ENCODE measurements around the gene CARS1.

CARS1 gene

GRCh38 chr11:3051196-3052108 lies 5.8 kb downstream of the CARS1 start:
- no peak overlapping the region for H2AFZ ChIP-seq (ENCODE audit: low read depth, low read length, severe bottlenecking)
- no peaks in the 10 kb centered on the region for H3K9me3 ChIP-seq (ENCODE audit: insufficient read depth, low read length)
- H3K79me2 ChIP-seq (ENCODE audit: insufficient read depth, low read length) = peaks cover 93% of the 10 kb centered on the region
- no peaks in the 10 kb centered on the region for H4K20me1 ChIP-seq (ENCODE audit: low read depth, low read length)
- H3F3A ChIP-seq (ENCODE audit: insufficient read depth) = no peaks in the 10 kb centered on the region
- H3K4me3 ChIP-seq (ENCODE audit: insufficient read depth, low read length, poor library complexity, severe bottlenecking) = no peak overlapping the region
- no peaks in the 10 kb centered on the region for H3K36me3 ChIP-seq (ENCODE audit: low read length)
- no peaks in the 10 kb centered on the region for H3K9me2 ChIP-seq (replicated peaks; ENCODE audit: insufficient read depth, low read length)
- H3K27ac ChIP-seq (ENCODE audit: low read depth, low read length) = no peak overlapping the region
- H3K4me2 ChIP-seq (ENCODE audit: low read depth, low read length, poor library complexity, severe bottlenecking) = no peak overlapping the region
- no peak for TF ChIP-seq EZH2phosphoT487 (conservative IDR thresholded peaks at IDR 0.05; ENCODE audit: low read length)
- TF ChIP-seq, protein P1, sequence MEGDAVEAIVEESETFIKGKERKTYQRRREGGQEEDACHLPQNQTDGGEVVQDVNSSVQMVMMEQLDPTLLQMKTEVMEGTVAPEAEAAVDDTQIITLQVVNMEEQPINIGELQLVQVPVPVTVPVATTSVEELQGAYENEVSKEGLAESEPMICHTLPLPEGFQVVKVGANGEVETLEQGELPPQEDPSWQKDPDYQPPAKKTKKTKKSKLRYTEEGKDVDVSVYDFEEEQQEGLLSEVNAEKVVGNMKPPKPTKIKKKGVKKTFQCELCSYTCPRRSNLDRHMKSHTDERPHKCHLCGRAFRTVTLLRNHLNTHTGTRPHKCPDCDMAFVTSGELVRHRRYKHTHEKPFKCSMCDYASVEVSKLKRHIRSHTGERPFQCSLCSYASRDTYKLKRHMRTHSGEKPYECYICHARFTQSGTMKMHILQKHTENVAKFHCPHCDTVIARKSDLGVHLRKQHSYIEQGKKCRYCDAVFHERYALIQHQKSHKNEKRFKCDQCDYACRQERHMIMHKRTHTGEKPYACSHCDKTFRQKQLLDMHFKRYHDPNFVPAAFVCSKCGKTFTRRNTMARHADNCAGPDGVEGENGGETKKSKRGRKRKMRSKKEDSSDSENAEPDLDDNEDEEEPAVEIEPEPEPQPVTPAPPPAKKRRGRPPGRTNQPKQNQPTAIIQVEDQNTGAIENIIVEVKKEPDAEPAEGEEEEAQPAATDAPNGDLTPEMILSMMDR (IDR thresholded peaks at IDR 0.05; ENCODE audit: insufficient read depth, low read length, poor library complexity, severe bottlenecking) = no peak
- H3K9ac ChIP-seq (ENCODE audit: low read length) = no peak overlapping the region
- H3K27me3 ChIP-seq (ENCODE audit: low read length) = no peaks in the 10 kb centered on the region

DNA sequence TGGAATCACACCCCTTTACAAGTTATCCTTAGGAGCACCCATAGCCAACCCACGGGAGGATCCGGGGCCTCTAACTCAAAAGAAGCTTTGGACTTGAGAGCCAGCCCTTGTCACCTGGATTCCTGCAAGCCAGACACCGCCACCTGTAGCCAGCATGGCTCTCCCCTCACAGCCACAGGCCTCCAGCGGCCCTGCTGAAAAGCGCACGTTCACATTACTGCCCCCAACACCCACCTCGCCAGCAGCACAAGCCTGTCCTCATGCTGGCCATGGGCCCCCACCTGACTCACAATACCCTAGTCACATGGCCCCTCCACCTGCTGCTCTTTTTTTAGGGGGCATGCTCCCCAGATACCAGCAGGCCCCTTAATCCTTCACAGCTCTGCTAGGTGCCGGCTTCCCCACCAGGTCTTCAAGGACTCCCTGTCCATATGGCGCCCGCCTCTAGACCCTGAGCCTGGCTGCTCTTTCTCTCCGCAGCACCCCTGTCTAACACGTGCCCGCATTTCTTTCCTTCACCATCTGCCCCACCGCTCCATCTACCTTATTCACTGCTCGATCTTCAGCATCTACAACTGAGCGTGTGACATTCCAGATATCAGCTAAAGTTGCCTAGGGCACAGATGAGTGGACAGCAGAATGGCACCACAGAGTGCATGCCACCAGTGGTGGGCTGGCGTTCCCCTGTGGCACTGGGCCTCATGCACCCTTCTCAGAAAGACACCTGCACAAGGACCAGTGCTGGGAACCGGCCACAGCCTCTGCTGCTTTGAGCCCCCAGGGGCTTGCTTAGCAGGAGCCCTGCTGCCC lies 6.6 kb downstream of the CARS1 start:
- no peak overlapping the region for H3K4me3 ChIP-seq (ENCODE audit: insufficient read depth, low read length, poor library complexity, severe bottlenecking)
- TF ChIP-seq, protein P1 (IDR thresholded peaks at IDR 0.05; ENCODE audit: insufficient read depth, low read length, poor library complexity, severe bottlenecking) = no peak
- no peak for TF ChIP-seq EZH2phosphoT487 (conservative IDR thresholded peaks at IDR 0.05; ENCODE audit: low read length)
- H3K79me2 ChIP-seq (ENCODE audit: insufficient read depth, low read length) = peaks cover 93% of the 10 kb centered on the region
- no peak overlapping the region for H3K27ac ChIP-seq (ENCODE audit: low read depth, low read length)
- peak overlapping the region; percentile 28 for H3K4me2 ChIP-seq (ENCODE audit: low read depth, low read length, poor library complexity, severe bottlenecking)
- no peak overlapping the region for H2AFZ ChIP-seq (ENCODE audit: low read depth, low read length, severe bottlenecking)
- no peaks in the 10 kb centered on the region for H3F3A ChIP-seq (ENCODE audit: insufficient read depth)
- H3K27me3 ChIP-seq (ENCODE audit: low read length) = no peaks in the 10 kb centered on the region
- H3K9me2 ChIP-seq (replicated peaks; ENCODE audit: insufficient read depth, low read length) = no peaks in the 10 kb centered on the region
- H4K20me1 ChIP-seq (ENCODE audit: low read depth, low read length) = no peaks in the 10 kb centered on the region
- H3K9me3 ChIP-seq (ENCODE audit: insufficient read depth, low read length) = no peaks in the 10 kb centered on the region
- no peaks in the 10 kb centered on the region for H3K36me3 ChIP-seq (ENCODE audit: low read length)
- no peak overlapping the region for H3K9ac ChIP-seq (ENCODE audit: low read length)

DNA sequence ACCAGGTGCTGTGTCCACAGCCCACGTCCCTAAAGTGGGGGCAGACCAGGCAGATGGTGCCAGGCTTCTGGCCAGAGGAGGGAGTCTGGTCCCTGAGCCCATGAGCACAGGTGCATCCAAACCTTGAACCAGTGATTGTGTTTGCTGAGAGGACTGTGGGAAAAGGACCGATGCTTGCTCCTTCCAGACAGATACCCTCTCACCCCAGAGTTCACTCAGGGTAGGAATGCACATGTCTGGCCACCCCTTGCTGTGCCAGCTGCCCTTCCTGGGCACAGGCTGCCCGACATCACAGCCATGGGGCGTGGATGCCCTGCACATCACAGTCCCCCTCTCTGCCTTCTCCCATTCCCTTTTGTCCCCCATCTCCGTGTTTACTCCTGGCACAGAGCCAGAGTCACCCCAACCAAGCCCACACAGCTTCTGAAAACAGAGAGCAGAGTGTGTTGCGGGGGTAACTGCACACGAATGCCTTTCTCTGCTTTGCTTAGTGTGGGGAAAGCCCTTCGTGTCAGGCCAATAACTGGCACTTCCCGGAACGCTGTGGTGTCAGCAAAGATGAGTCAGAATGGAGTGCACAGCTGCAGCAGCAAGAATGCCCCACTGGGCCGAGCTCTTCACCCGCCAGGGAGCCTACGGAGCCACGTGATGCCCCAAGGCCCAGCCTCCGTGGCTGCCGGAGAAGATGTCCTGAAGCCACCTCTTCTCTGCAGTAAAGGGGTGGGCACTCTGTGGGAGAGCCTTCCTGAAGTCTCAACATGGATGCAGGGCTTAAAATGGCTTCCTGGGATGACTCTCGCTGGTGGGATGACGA lies 7.6 kb downstream of the CARS1 start:
- Histone ChIP-seq H3K9ac (ENCODE audit: low read length) (0 out of 2 replicates have a peak overlapping the region, but pooled peaks have one; percentile 3), H4K20me1 (ENCODE audit: low read depth, low read length) (no peaks in the 10 kb centered on the region), H3K4me3 (ENCODE audit: insufficient read depth, low read length, poor library complexity, severe bottlenecking) (no peak overlapping the region), H3K27ac (ENCODE audit: low read depth, low read length) (no peak overlapping the region), H3K9me3 (ENCODE audit: insufficient read depth, low read length) (no peaks in the 10 kb centered on the region), H3K79me2 (ENCODE audit: insufficient read depth, low read length) (peaks cover 89% of the 10 kb centered on the region), H3K36me3 (ENCODE audit: low read length) (no peaks in the 10 kb centered on the region), H3K9me2 (replicated peaks; ENCODE audit: insufficient read depth, low read length) (no peaks in the 10 kb centered on the region), H3K27me3 (ENCODE audit: low read length) (no peaks in the 10 kb centered on the region), H3K4me2 (ENCODE audit: low read depth, low read length, poor library complexity, severe bottlenecking) (peak overlapping the region; percentile 28), H3F3A (ENCODE audit: insufficient read depth) (no peaks in the 10 kb centered on the region), H2AFZ (ENCODE audit: low read depth, low read length, severe bottlenecking) (no peak overlapping the region)
- TF ChIP-seq, protein P1 (IDR thresholded peaks at IDR 0.05; ENCODE audit: insufficient read depth, low read length, poor library complexity, severe bottlenecking) = no peak
- TF ChIP-seq EZH2phosphoT487 (conservative IDR thresholded peaks at IDR 0.05; ENCODE audit: low read length) = no peak
